Measurements from ENCODE around the gene NUDT22. TPM values are rescaled to one million over a fixed set of nuclear protein-coding genes. Genes with fewer than 3 reads are reported as not detected.

NUDT22 gene
- total and polyA plus RNA-seq, 2 of the 4 experiments (the other 2 are of a cell fraction), result 21.3 to 44.6 TPM

GRCh38 chr11:64259533-64260067 lies 33.5 kb downstream of the NUDT22 start:
- Histone ChIP-seq H4K20me1 (ENCODE audit: insufficient read depth, low read length) (no peaks in the 10 kb centered on the region), H3K36me3 (ENCODE audit: control insufficient read depth, insufficient read depth, low read length) (peaks cover 67% of the 10 kb centered on the region), H4K91ac (ENCODE audit: insufficient read depth, low read depth, low read length) (no peak overlapping the region), H4K8ac (ENCODE audit: low read depth in 2 of 2, low read length in 2 of 2) (no peak overlapping the region), H3K4me3 (ENCODE audit: insufficient read depth, low read depth, low read length) (no peak overlapping the region), H3K79me1 (ENCODE audit: low read depth in 1 of 2, low read length in 2 of 2) (peaks cover 7 to 50% of the 10 kb centered on the region in 2 experiments; a peak in 2 of 4 replicates), H3K23ac (ENCODE audit: low read depth, low read length) (no peak overlapping the region), H3K4me2 (ENCODE audit: low read depth, low read length) (no peak overlapping the region), H2AK9ac (replicated peaks; ENCODE audit: low read depth, low read length, poor library complexity) (peak overlapping the region; percentile 65), H4K5ac (ENCODE audit: low read depth, low read length) (no peak overlapping the region), H2AK5ac (ENCODE audit: low read depth, low read length) (no peak overlapping the region), H3K27me3 (ENCODE audit: control insufficient read depth, insufficient read depth, low read length) (no peaks in the 10 kb centered on the region), H3K56ac (ENCODE audit: extremely low read depth, insufficient read depth, low read length) (no peak overlapping the region), H3K9ac (ENCODE audit: low read depth, low read length) (no peak overlapping the region), H2BK120ac (ENCODE audit: low read depth, low read length) (no peak overlapping the region), H3K4me1 (ENCODE audit: control insufficient read depth, insufficient read depth, low read length) (peaks cover 9% of the 10 kb centered on the region), H3K4ac (ENCODE audit: low read depth, low read length) (no peak overlapping the region), H2BK5ac (ENCODE audit: low read depth, low read length, poor library complexity, severe bottlenecking) (no peak overlapping the region), H2BK15ac (ENCODE audit: low read depth, low read length) (no peak overlapping the region), H3K9me1 (ENCODE audit: insufficient read depth, low read length) (0 out of 2 replicates have a peak, but pooled peaks cover 5% of the 10 kb centered on the region), H3K14ac (replicated peaks; ENCODE audit: low read depth, low read length) (no peak overlapping the region), H3K9me3 (ENCODE audit: control insufficient read depth, insufficient read depth, low read length) (no peaks in the 10 kb centered on the region), H3K18ac (ENCODE audit: low read depth, low read length) (no peak overlapping the region), H2AFZ (replicated peaks; ENCODE audit: low read length, poor library complexity) (no peak overlapping the region), H2BK20ac (ENCODE audit: low read depth, low read length) (no peak overlapping the region), H3K27ac (ENCODE audit: insufficient read depth, low read length) (no peak overlapping the region)
- in situ Hi-C loops (cut with MboI; ENCODE audit: low sequenced_read_pairs), result no loop called here
- 100% methylated on average over 1 of the region's 4 CpGs; no CpG with 5 or more reads in 1 of the 2 experiments for WGBS, 2 experiments (ENCODE audit: extremely low coverage in 2 of 2, insufficient read length in 1 of 2)
- BruUV-seq (replicated peaks), result no TSS peak
- ChIA-PET POLR2A (ENCODE audit: unreplicated experiment) (no interaction called here), CTCF (no interaction called here)
- dilution Hi-C loops (cut with HindIII; ENCODE audit: low sequenced_read_pairs, unreplicated experiment), result no loop called here
- TF ChIP-seq MXI1 (IDR thresholded peaks at IDR 0.05; ENCODE audit: borderline replicate concordance, low read depth, low read length), result no peak
- TF ChIP-seq, protein P1, sequence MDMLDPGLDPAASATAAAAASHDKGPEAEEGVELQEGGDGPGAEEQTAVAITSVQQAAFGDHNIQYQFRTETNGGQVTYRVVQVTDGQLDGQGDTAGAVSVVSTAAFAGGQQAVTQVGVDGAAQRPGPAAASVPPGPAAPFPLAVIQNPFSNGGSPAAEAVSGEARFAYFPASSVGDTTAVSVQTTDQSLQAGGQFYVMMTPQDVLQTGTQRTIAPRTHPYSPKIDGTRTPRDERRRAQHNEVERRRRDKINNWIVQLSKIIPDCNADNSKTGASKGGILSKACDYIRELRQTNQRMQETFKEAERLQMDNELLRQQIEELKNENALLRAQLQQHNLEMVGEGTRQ (IDR thresholded peaks at IDR 0.05; ENCODE audit: low read depth, low read length), result no peak
- no peak for TF ChIP-seq RFX5 (IDR thresholded peaks at IDR 0.05; ENCODE audit: low read depth, low read length)
- TF ChIP-seq NFE2L2 (IDR thresholded peaks at IDR 0.05; ENCODE audit: low read depth, low read length), result no peak
- no peak for TF ChIP-seq CHD1 (IDR thresholded peaks at IDR 0.05; ENCODE audit: low read depth, low read length)
- no peak for TF ChIP-seq RCOR1 (IDR thresholded peaks at IDR 0.05; ENCODE audit: insufficient replicate concordance, low read length)
- intact Hi-C loops (cut with micrococcal nuclease), result no loop called here
- DNase-seq, result no peak
- no peak for ATAC-seq (ENCODE audit: low read depth)

Data from IMR-90 (cell line).